H1 (cell line): ENCODE results near the gene FRMPD4. TPM values are rescaled to one million over a fixed set of nuclear protein-coding genes. Genes with fewer than 3 reads are reported as not detected.

Source experiments
- CBX5 ChIP-seq: fragments of 300-800, 300-1000 bp; sonication (generic); IDR thresholded peaks from 2 replicates; pipeline ENCODE4 v1.7.1; 2016; ENCODE audit warnings: antibody characterized with exemption, low read length, low read depth
- CEBPB ChIP-seq: IDR thresholded peaks from 2 replicates; pipeline ENCODE4 v1.6.1; 2012; ENCODE audit warnings: low read depth, low read length
- CHD1 ChIP-seq: IDR thresholded peaks from 2 replicates; pipeline ENCODE4 v1.6.1; 2012; ENCODE audit warnings: low read depth, low read length, improper control_type of control experiment
- CHD7 ChIP-seq: fragments of 300-600 bp; sonication (generic); IDR thresholded peaks from 2 replicates; pipeline ENCODE4 v1.7.1; 2012; ENCODE audit warnings: low read length, moderate library complexity, mild to moderate bottlenecking, inconsistent platforms; ENCODE audit not compliant: insufficient replicate concordance
- CREB1 ChIP-seq: IDR thresholded peaks from 2 replicates; pipeline ENCODE4 v1.6.1; 2012; ENCODE audit warnings: inconsistent platforms
- EP300 ChIP-seq, 2 experiments: IDR thresholded peaks; 1 replicate in 1 of 2; 2 replicates in 1 of 2; pipeline ENCODE4 v1.6.1; 2011 to 2012; ENCODE audit warnings: low read depth in 2 of 2, low read length in 2 of 2, mild to moderate bottlenecking in 2 of 2, borderline replicate concordance in 1 of 2, inconsistent platforms in 1 of 2, moderate library complexity in 1 of 2
- FOSL1 ChIP-seq: IDR thresholded peaks from 2 replicates; pipeline ENCODE4 v1.6.1; 2011; ENCODE audit warnings: mild to moderate bottlenecking, low read depth, low read length, moderate library complexity; ENCODE audit not compliant: insufficient read depth
- RXRA ChIP-seq: IDR thresholded peaks from 2 replicates; pipeline ENCODE4 v1.6.1; 2011; ENCODE audit warnings: low read depth, mild to moderate bottlenecking, low read length, moderate library complexity; ENCODE audit not compliant: insufficient read depth
- SRF ChIP-seq: IDR thresholded peaks from 2 replicates; pipeline ENCODE4 v1.6.1; 2011; ENCODE audit warnings: mild to moderate bottlenecking, low read depth, low read length, moderate library complexity
- TCF12 ChIP-seq: IDR thresholded peaks from 2 replicates; pipeline ENCODE4 v1.6.1; 2011; ENCODE audit warnings: low read depth, mild to moderate bottlenecking, low read length
- TEAD4 ChIP-seq: IDR thresholded peaks from 2 replicates; pipeline ENCODE4 v1.6.1; 2012; ENCODE audit warnings: low read depth, low read length, inconsistent platforms, mixed read lengths
- polyA plus RNA-seq, 7 experiments: library from polyadenylated mRNA; depleted of rRNA in 3 of 7; stranded (reverse) in 5 of 7; unstranded in 2 of 7; fragments of >200 nt in 5 of 7; fragments of 200-250 nt in 2 of 7; gene quantifications; 1 replicate in 5 of 7; 2 replicates in 1 of 7; 4 replicates in 1 of 7; pipeline versions ENCODE4 v1.2.1 to v1.2.3, GENCODE V29; 2011 to 2013; ENCODE audit warnings: missing spikeins in 2 of 7, mixed read lengths in 2 of 7
- total RNA-seq: library from RNA; stranded (reverse); fragmentation: NEBNext Ultra II Directional; extraction: Animal tissue kit (Norgen Biotek cat#: 25700); gene quantifications from 2 replicates; pipeline ENCODE4 v1.2.1, GENCODE V29; 2021
- TF ChIP-seq, protein P1 (sequence below): IDR thresholded peaks from 2 replicates; pipeline ENCODE4 v1.6.1; 2012; ENCODE audit warnings: inconsistent platforms

FRMPD4 gene
- total and polyA plus RNA-seq, 2 of the 8 experiments (the other 6 are each of a cell fraction or from before 2014, with no cell fraction given): 0.02 to 0.37 TPM

DNA sequence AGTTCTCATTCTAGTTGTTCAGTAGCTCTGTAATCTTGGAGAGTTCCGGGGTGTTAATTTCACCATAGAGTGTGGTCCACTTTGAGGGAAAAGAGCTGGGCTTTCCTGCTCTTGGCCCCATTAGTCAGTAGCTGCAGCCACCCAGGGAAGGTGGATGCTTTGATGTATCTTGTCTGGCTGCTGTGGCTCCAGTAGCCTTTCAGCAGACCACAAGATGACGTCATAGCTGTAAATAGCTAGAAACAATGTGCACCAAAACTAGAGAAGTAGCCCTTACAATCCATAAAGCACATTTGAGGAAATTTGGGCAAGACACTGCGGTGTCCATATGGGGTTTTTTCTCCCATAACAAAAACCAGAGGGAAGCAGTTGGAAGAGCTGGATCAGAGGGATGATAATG lies 620.0 kb downstream of the FRMPD4 start (continued):
- TF ChIP-seq CHD7 (no peak), FOSL1 (no peak), SRF (no peak), CBX5 (no peak), CREB1 (no peak), CEBPB (no peak), CHD1 (no peak), TEAD4 (no peak), TCF12 (no peak), EP300 (IDR thresholded peaks at IDR 0.05; ENCODE audit: borderline replicate concordance in 1 of 2, low read depth in 2 of 2, low read length in 2 of 2) (no peak), RXRA (no peak)
- TF ChIP-seq, protein P1, sequence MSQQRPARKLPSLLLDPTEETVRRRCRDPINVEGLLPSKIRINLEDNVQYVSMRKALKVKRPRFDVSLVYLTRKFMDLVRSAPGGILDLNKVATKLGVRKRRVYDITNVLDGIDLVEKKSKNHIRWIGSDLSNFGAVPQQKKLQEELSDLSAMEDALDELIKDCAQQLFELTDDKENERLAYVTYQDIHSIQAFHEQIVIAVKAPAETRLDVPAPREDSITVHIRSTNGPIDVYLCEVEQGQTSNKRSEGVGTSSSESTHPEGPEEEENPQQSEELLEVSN: no peak
